ENCODE measurements around the gene RPL37. TPM values are rescaled to one million over a fixed set of nuclear protein-coding genes. Genes with fewer than 3 reads are reported as not detected.

Gene RPL37
- total and polyA plus RNA-seq, 4 donors: 480 to 1,376 (median 1,035) TPM

DNA sequence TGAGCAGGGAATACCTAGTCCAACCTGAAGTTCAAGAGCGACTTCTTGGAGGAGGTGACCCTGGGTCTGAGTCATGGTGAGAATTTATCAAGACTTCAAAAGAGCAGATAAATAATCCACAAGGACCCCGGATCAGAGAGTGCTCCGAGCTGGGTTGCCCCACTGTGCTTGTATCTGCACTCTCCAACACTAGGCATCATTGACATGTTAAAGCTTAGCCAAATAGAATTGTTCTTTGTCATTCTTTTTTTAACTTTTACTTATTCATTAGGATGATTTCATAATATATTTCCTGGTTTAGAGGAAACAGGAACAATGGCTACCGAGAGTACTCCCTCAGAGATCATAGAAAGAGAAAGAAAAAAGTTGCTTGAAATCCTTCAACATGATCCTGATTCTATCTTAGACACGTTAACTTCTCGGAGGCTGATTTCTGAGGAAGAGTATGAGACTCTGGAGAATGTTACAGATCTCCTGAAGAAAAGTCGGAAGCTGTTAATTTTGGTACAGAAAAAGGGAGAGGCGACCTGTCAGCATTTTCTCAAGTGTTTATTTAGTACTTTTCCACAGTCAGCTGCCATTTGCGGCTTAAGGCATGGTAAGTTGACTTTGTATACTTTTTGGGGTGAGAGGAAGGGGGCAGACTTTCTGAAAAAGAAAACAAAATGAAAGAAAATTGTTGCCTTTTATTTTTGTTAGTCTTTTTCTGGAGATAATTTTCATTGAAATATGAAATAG lies 6.2 kb upstream of the RPL37 start, which contains the start of gene CARD6:
Gene CARD6, plus strand, starts transcription at position 300 of the 738 bp plus-strand sequence. Its CDS starts 16 bp downstream, at position 316.
- peak in 1 of 6 donors; percentile 7 for DNase-seq (ENCODE audit: low read depth in 4 of 6, low spot score in 6 of 6)
- Histone ChIP-seq H3K4me3 (ENCODE audit: low read depth, low read length) (peak within 1 kb of the TSS; percentile 17), H3K9me3 (ENCODE audit: control insufficient read depth, insufficient read depth, low read length) (no peaks in the 10 kb centered on the region), H3K36me3 (ENCODE audit: control insufficient read depth, insufficient read depth, low read length) (no peaks in the 10 kb centered on the region), H3K4me1 (ENCODE audit: control insufficient read depth, insufficient read depth, low read length) (no peaks in the 10 kb centered on the region), H3K27me3 (ENCODE audit: control insufficient read depth, insufficient read depth, low read length) (no peaks in the 10 kb centered on the region), H3K27ac (ENCODE audit: low read depth, low read length) (peak within 1 kb of the TSS; percentile 42)
- WGBS (ENCODE audit: insufficient coverage): 45% methylated on average over 2 of the region's 9 CpGs

DNA sequence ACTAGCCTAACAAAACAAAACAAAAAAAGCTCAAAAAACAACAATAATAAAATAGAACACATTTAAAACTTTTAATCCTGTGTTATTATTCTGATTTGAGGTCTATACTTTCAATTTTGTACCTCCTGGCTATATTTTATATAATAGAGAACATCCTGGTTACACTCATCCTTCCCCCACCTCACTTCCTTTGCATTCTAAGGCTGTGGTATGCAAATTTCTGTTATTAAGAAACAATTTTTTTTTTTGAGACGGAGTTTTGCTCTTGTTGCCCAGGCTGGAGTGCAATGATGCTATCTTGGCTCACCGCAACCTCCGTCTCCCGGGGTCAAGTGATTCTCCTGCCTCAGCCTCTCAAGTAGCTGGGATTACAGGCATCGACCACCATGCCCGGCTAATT lies 3.1 kb upstream of the RPL37 start:
- H3K27ac ChIP-seq (ENCODE audit: low read depth, low read length): no peak overlapping the region
- H3K27me3 ChIP-seq (ENCODE audit: control insufficient read depth, insufficient read depth, low read length): no peaks in the 10 kb centered on the region
- DNase-seq (ENCODE audit: low read depth in 4 of 6, low spot score in 6 of 6): no peak
- H3K4me3 ChIP-seq (ENCODE audit: low read depth, low read length): no peak overlapping the region
- H3K9me3 ChIP-seq (ENCODE audit: control insufficient read depth, insufficient read depth, low read length): no peaks in the 10 kb centered on the region
- peaks cover 4% of the 10 kb centered on the region for H3K36me3 ChIP-seq (ENCODE audit: control insufficient read depth, insufficient read depth, low read length)
- H3K4me1 ChIP-seq (ENCODE audit: control insufficient read depth, insufficient read depth, low read length): peaks cover 13% of the 10 kb centered on the region
- 93% methylated on average over 5 of the region's 6 CpGs for WGBS (ENCODE audit: insufficient coverage)

DNA sequence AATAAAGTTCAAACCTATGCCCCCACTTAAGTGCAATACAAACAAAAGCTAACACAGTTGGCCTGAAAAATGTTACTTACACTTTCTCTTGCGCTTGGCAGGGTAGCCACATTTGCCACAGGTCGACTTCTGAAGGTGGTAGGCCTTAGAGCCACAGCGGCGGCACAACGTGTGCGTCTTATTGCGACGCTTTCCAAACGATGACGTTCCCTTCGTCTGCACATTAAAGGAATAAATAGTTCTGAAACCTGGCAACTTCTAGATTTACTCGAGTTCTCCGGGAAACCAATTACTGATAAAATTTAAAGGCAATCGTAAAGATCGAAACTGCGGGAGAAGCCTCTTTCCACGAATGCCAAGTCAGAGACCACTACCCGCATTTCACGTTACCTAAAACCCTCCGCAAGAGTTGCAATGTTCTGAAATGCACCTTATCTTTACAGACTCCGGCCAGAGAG lies 602 bp downstream of the RPL37 start:
- WGBS (ENCODE audit: insufficient coverage): 2% methylated on average over 21 of the region's 21 CpGs
- H3K27ac ChIP-seq (ENCODE audit: low read depth, low read length): peak overlapping the region; percentile 99
- DNase-seq (ENCODE audit: low read depth in 4 of 6, low spot score in 6 of 6): peak in 1 of 6 donors; percentile 15
- H3K4me3 ChIP-seq (ENCODE audit: low read depth, low read length): peak overlapping the region; percentile 88
- no peaks in the 10 kb centered on the region for H3K9me3 ChIP-seq (ENCODE audit: control insufficient read depth, insufficient read depth, low read length)
- no peaks in the 10 kb centered on the region for H3K27me3 ChIP-seq (ENCODE audit: control insufficient read depth, insufficient read depth, low read length)
- peaks cover 13% of the 10 kb centered on the region for H3K4me1 ChIP-seq (ENCODE audit: control insufficient read depth, insufficient read depth, low read length)
- peaks cover 22% of the 10 kb centered on the region for H3K36me3 ChIP-seq (ENCODE audit: control insufficient read depth, insufficient read depth, low read length)

DNA sequence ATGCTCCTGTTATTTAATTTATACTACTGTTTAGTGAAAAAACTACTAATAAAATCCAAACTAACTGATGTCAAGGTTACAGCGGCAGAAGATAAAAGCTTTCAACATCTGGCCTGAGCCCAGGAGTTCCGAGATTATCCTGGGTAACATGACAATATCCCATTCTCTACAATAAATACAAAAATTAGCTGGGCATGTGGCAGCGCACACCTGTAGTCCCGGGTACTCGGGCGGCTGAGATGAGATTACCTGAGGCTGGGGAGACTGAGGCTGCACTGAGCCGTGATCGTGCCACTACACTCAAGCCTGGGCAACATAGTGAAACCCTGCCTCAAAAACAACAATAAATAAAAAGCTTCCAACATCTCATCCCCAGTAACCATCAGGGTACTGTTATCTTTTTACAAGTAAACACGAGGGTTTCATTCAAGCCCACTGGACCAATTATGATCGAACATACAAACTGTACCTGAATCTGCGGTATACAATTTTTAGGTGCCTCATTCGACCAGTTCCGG lies 1.3 kb downstream of the RPL37 start:
- H3K36me3 ChIP-seq (ENCODE audit: control insufficient read depth, insufficient read depth, low read length): peaks cover 24% of the 10 kb centered on the region
- no peak for DNase-seq (ENCODE audit: low read depth in 4 of 6, low spot score in 6 of 6)
- no peak overlapping the region for H3K27ac ChIP-seq (ENCODE audit: low read depth, low read length)
- H3K9me3 ChIP-seq (ENCODE audit: control insufficient read depth, insufficient read depth, low read length): no peaks in the 10 kb centered on the region
- WGBS (ENCODE audit: insufficient coverage): 60% methylated on average over 9 of the region's 13 CpGs
- H3K4me1 ChIP-seq (ENCODE audit: control insufficient read depth, insufficient read depth, low read length): peaks cover 13% of the 10 kb centered on the region
- no peaks in the 10 kb centered on the region for H3K27me3 ChIP-seq (ENCODE audit: control insufficient read depth, insufficient read depth, low read length)
- H3K4me3 ChIP-seq (ENCODE audit: low read depth, low read length): peak overlapping the region; percentile 88

DNA sequence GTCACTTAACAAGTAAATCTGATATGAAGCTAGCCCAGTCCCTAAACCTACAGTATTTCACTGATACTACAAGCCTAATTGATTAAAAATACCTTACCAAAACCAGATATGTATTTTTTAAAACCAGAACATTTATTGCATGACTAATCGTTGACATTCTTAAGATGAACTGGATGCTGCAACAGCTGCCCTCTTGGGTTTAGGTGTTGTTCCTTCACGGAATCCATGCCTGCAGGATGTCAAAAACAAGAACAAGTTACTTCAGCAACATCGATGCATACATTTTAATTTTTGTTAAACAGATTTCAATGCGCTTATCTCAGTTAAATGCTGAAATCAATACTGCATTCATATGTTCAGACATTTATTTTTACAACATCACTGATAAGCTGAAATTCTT lies 2.7 kb downstream of the RPL37 start:
- no peaks in the 10 kb centered on the region for H3K9me3 ChIP-seq (ENCODE audit: control insufficient read depth, insufficient read depth, low read length)
- H3K27ac ChIP-seq (ENCODE audit: low read depth, low read length): no peak overlapping the region
- no peak overlapping the region for H3K4me3 ChIP-seq (ENCODE audit: low read depth, low read length)
- H3K4me1 ChIP-seq (ENCODE audit: control insufficient read depth, insufficient read depth, low read length): peaks cover 13% of the 10 kb centered on the region
- DNase-seq (ENCODE audit: low read depth in 4 of 6, low spot score in 6 of 6): no peak
- peaks cover 30% of the 10 kb centered on the region for H3K36me3 ChIP-seq (ENCODE audit: control insufficient read depth, insufficient read depth, low read length)
- no peaks in the 10 kb centered on the region for H3K27me3 ChIP-seq (ENCODE audit: control insufficient read depth, insufficient read depth, low read length)
- 89% methylated on average over 3 of the region's 4 CpGs for WGBS (ENCODE audit: insufficient coverage)

DNA sequence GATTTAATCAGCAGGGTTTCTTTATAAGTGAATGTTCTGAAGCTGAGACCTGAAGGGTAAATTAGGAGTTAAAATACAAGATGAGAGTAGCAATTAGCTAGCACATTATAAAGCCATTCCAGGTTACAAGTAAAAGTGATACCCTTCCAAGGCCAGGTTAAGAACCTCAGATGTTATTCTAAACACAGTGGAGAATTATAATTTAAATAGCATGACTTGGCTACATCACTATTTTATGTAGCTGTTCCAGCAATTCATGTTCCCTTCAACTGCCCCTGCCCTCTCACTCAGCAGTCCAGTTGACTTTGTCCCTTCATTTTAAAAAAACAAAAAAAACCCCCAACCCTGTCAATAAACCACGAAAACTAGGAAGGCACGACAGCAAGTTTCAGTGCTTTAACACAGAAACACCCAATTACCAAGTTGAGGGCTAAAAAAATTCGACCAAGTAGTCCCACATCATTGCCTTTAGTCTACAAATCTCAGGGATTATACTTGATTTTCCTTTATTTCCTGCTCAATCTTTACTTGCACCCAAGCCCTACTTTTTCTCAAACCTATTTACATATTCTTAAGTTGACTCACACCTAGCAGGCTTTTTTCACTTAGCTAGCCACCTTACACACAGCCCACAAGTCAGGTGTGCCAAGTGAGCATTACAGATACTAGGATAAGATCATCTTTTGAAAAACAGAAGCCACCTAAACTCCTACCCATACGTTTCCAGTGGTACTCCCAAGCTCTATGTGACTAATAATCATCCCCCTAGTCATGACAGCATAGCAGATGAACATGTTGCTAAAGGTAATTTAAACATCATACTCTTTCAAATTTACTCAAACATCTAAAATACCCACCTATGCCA lies 3.4 kb downstream of the RPL37 start:
- Histone ChIP-seq H3K27me3 (ENCODE audit: control insufficient read depth, insufficient read depth, low read length) (no peaks in the 10 kb centered on the region), H3K4me1 (ENCODE audit: control insufficient read depth, insufficient read depth, low read length) (peaks cover 13% of the 10 kb centered on the region), H3K27ac (ENCODE audit: low read depth, low read length) (no peak overlapping the region), H3K4me3 (ENCODE audit: low read depth, low read length) (no peak overlapping the region), H3K36me3 (ENCODE audit: control insufficient read depth, insufficient read depth, low read length) (peaks cover 35% of the 10 kb centered on the region), H3K9me3 (ENCODE audit: control insufficient read depth, insufficient read depth, low read length) (no peaks in the 10 kb centered on the region)
- no peak for DNase-seq (ENCODE audit: low read depth in 4 of 6, low spot score in 6 of 6)
- WGBS (ENCODE audit: insufficient coverage): 87% methylated on average over 3 of the region's 4 CpGs

DNA sequence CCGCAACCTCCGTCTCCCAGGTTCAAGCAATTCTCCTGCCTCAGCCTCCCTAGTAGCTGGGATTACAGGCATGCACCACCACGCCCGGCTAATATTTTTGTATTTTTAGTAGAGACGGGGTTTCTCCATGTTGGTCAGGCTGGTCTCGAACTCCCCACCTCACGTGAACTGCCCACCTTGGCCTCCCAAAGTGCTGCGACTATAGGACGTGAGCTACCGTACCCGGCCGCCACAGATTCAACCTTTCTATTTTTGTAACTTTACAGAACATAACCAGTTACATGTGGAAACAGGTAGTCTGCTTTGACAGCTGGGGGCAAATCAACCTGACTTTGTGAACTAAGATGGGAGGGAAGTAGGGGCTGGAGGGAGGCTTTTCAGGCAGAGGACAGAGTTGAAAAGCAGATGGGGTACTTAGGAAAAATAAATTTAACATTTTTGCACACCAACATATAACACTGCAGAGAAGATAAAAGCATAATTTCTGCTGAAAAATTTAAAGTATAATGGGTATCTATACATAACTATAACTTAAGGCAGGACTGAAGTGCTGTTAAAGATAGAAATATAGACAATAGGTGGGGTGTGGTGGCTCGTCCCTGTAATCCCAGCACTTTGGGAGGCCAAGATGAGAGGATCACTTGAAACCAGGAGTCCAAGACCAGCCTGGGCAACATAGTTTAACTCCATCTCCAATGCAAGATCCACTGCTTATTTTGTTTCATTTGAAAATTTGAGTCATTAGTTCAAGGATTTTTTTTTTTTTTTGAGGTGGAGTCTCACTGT lies 5.1 kb downstream of the RPL37 start:
- H3K27me3 ChIP-seq (ENCODE audit: control insufficient read depth, insufficient read depth, low read length): no peaks in the 10 kb centered on the region
- H3K9me3 ChIP-seq (ENCODE audit: control insufficient read depth, insufficient read depth, low read length): no peaks in the 10 kb centered on the region
- DNase-seq (ENCODE audit: low read depth in 4 of 6, low spot score in 6 of 6): no peak
- peaks cover 4% of the 10 kb centered on the region for H3K4me1 ChIP-seq (ENCODE audit: control insufficient read depth, insufficient read depth, low read length)
- peaks cover 38% of the 10 kb centered on the region for H3K36me3 ChIP-seq (ENCODE audit: control insufficient read depth, insufficient read depth, low read length)
- H3K27ac ChIP-seq (ENCODE audit: low read depth, low read length): no peak overlapping the region
- WGBS (ENCODE audit: insufficient coverage): 96% methylated on average over 8 of the region's 13 CpGs
- H3K4me3 ChIP-seq (ENCODE audit: low read depth, low read length): no peak overlapping the region

DNA sequence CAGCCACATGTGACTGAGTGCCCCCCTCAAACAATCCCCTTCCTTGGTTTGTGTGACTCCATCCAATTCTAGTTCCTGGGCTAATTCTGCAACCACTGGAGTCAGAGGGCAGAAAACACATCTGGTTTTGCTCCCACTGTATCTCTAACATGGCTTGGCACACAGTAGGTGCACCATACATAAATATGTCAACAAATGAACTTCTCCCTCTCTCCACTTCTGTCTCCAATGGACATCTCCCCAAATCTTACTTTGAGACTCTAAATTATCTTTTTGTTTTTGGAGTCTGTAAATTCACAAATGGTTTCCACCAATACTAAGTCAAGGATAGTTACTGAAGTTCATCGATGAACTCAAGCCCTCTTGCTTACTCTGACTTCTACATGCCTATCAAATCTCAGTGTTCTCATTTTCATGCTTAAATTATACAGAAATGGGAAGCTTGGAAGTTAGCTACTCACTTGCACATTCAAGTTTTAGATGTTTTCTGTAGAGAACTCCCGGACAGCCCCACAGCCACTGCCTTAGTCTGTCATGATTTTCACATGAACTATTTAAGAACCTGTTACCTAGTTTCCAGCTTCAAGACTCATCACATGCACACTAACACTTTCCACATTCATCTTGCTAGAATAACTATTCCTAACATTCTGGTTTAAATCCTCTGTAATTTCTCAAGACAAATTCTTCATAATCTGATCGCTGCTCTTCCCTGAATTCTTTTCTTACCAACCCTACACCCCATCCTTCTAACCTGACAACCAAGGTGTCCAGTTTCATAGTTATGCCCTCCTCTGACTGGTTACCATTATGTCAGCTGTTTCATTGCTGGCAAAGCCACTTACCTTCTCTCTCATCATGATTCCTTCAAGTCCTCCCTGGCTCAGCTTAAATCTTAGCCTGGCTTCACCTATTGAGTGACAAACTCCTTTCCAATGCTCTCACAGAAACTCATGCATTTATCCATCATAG lies 6.0 kb downstream of the RPL37 start:
- DNase-seq (ENCODE audit: low read depth in 4 of 6, low spot score in 6 of 6): no peak
- peaks cover 38% of the 10 kb centered on the region for H3K36me3 ChIP-seq (ENCODE audit: control insufficient read depth, insufficient read depth, low read length)
- 100% methylated on average over 2 of the region's 3 CpGs for WGBS (ENCODE audit: insufficient coverage)
- H3K27me3 ChIP-seq (ENCODE audit: control insufficient read depth, insufficient read depth, low read length): no peaks in the 10 kb centered on the region
- no peak overlapping the region for H3K27ac ChIP-seq (ENCODE audit: low read depth, low read length)
- peaks cover 4% of the 10 kb centered on the region for H3K4me1 ChIP-seq (ENCODE audit: control insufficient read depth, insufficient read depth, low read length)
- H3K9me3 ChIP-seq (ENCODE audit: control insufficient read depth, insufficient read depth, low read length): no peaks in the 10 kb centered on the region
- no peak overlapping the region for H3K4me3 ChIP-seq (ENCODE audit: low read depth, low read length)
